ENCODE data around the gene FTO.

FTO gene

GRCh38 chr16:53948734-53949430, 244.9 kb downstream of the FTO start:
- TF ChIP-seq CTCF (IDR thresholded peaks at IDR 0.05; ENCODE audit: low read depth, low read length, missing control alignments), result no peak
- no peak overlapping the region for H3K4me3 ChIP-seq (ENCODE audit: low read depth, low read length)
- no peak for DNase-seq (ENCODE audit: low read depth)

GRCh38 chr16:53949715-53950410, 245.9 kb downstream of the FTO start:
- no peak overlapping the region for H3K4me3 ChIP-seq (ENCODE audit: low read depth, low read length)
- TF ChIP-seq CTCF (IDR thresholded peaks at IDR 0.05; ENCODE audit: low read depth, low read length, missing control alignments), result no peak
- peak; percentile 8 for DNase-seq (ENCODE audit: low read depth)

- no peak for TF ChIP-seq CTCF (IDR thresholded peaks at IDR 0.05; ENCODE audit: low read depth, low read length, missing control alignments)
- no peak overlapping the region for H3K4me3 ChIP-seq (ENCODE audit: low read depth, low read length)
- no peak for DNase-seq (ENCODE audit: low read depth)
These were observed 246.7 kb downstream of the FTO start for GRCh38 chr16:53950677-53951076.

GRCh38 chr16:53952215-53953208, 248.6 kb downstream of the FTO start:
- no peak for TF ChIP-seq CTCF (IDR thresholded peaks at IDR 0.05; ENCODE audit: low read depth, low read length, missing control alignments)
- peak; percentile 2 for DNase-seq (ENCODE audit: low read depth)
- no peak overlapping the region for H3K4me3 ChIP-seq (ENCODE audit: low read depth, low read length)

GRCh38 chr16:53953336-53953735, 249.4 kb downstream of the FTO start:
- DNase-seq (ENCODE audit: low read depth), result no peak
- no peak overlapping the region for H3K4me3 ChIP-seq (ENCODE audit: low read depth, low read length)
- no peak for TF ChIP-seq CTCF (IDR thresholded peaks at IDR 0.05; ENCODE audit: low read depth, low read length, missing control alignments)

GRCh38 chr16:53955221-53955875, 251.4 kb downstream of the FTO start:
- TF ChIP-seq CTCF (IDR thresholded peaks at IDR 0.05; ENCODE audit: low read depth, low read length, missing control alignments), result no peak
- no peak for DNase-seq (ENCODE audit: low read depth)
- H3K4me3 ChIP-seq (ENCODE audit: low read depth, low read length), result no peak overlapping the region
